Ishikawa (cell line): ENCODE results near the gene TBC1D14.

Source experiments
- CREB1 ChIP-seq: IDR thresholded peaks from 2 replicates; pipeline ENCODE4 v1.6.1; 2012; ENCODE audit warnings: low read depth
- EP300 ChIP-seq: IDR thresholded peaks from 2 replicates; pipeline ENCODE4 v1.6.1; 2012; ENCODE audit warnings: borderline replicate concordance
- FOXM1 ChIP-seq: IDR thresholded peaks from 2 replicates; pipeline ENCODE4 v1.6.1; 2012; ENCODE audit warnings: low read depth, borderline replicate concordance
- RAD21 ChIP-seq: IDR thresholded peaks from 2 replicates; pipeline ENCODE4 v1.6.1; 2012; ENCODE audit warnings: low read depth
- REST ChIP-seq: IDR thresholded peaks from 2 replicates; pipeline ENCODE4 v1.6.1; 2012; ENCODE audit warnings: low read depth, mild to moderate bottlenecking
- TAF1 ChIP-seq: IDR thresholded peaks from 2 replicates; pipeline ENCODE4 v1.6.1; 2012; ENCODE audit warnings: low read depth, mild to moderate bottlenecking
- TCF12 ChIP-seq: IDR thresholded peaks from 2 replicates; pipeline ENCODE4 v1.6.1; 2012; ENCODE audit warnings: low read depth
- USF1 ChIP-seq: IDR thresholded peaks from 2 replicates; pipeline ENCODE4 v1.6.1; 2012
- YY1 ChIP-seq: IDR thresholded peaks from 2 replicates; pipeline ENCODE4 v1.6.1; 2012; ENCODE audit warnings: low read depth
- TF ChIP-seq, protein P1 (sequence below): IDR thresholded peaks from 2 replicates; pipeline ENCODE4 v1.6.1; 2012

DNA sequence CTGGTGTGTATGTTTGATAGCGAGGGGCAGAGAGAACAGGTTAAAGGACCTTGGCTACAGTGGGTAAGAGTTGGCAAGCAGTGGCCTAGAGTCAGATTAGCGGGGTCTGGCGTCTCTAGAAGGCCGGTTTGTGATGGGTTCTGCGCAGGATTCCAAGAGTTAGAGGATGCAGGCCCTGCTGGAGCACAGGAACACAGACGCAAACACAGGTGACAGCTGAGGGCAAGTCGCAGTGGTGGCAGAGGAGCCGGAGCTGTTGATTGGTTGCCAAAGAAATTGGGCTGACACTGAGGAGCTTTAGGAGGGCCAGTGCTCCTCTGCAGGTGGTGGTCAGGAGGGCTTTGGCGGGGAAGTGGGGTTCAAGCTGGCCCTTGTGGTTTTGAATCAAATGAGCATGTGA, 137.3 kb downstream of the TBC1D14 start:
- TF ChIP-seq REST, result no peak
- no peak for TF ChIP-seq YY1
- TF ChIP-seq EP300, result no peak
- TF ChIP-seq, protein P1, sequence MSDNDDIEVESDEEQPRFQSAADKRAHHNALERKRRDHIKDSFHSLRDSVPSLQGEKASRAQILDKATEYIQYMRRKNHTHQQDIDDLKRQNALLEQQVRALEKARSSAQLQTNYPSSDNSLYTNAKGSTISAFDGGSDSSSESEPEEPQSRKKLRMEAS, result no peak
- TF ChIP-seq TAF1, result no peak
- TF ChIP-seq RAD21, result no peak
- TF ChIP-seq CREB1, result no peak
- no peak for TF ChIP-seq USF1
- no peak for TF ChIP-seq FOXM1
- TF ChIP-seq TCF12, result no peak
